Fibroblast of skin of back (primary cell): ENCODE data around the gene MKS1. TPM values are rescaled to one million over a fixed set of nuclear protein-coding genes. Genes with fewer than 3 reads are reported as not detected.

Experiments
- DNase-seq: peaks from one replicate; pipeline ENCODE4 v3.0.0-alpha.2; 2013
- polyA plus RNA-seq, 2 experiments: library from polyadenylated mRNA; unstranded; fragments of 120-200 nt; gene quantifications; one replicate each; pipeline ENCODE4 v1.2.1, GENCODE V29; 2013; ENCODE audit not compliant: insufficient read length in 2 of 2

Gene MKS1
- 11.6 TPM for polyA plus RNA-seq (2013, experiment 1 of 2; ENCODE audit: insufficient read length)
- polyA plus RNA-seq (2013, experiment 2 of 2; ENCODE audit: insufficient read length), result 10.7 TPM

DNA sequence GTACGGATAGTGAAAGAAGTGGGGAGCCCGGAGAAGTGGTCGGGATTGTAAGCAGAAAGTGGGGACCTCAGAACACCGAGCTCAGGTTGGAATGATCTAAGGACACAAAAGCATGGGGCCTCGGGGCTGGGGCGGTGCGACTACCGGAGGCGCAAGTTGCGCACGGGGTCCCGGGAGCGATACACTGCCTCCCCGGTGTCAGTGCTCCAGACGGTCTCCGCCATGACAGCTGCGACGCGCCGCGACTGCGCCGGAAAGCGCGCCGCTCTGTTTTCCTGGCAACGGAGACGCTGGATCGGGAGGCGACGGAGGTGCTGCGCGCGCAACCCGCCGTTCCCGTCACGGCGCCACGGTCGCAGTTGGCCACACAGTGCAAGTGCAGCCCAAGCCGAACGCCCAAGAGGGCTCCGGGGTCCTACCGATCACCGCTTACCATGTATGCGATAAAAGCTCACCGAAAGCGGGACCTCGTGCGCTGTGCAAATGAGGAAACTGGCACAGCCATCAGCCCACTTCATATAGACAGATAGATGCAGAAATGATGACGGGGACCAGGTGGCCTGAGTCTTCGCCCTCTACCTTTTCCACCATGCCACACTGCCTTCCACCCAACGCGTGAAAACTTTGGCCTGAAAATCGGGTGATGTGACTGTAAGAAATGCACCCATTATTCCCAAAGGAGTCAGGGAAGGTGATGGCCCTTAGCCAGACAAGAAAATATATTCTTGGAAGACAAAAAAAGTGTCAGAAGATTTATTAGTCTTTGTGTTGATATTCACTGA is at the start of gene MKS1:
MKS1 (minus strand) TSS at position 249 of the 782 bp plus-strand sequence; CDS start at position 224, 25 bp downstream.
- DNase-seq, result peak; percentile 89

DNA sequence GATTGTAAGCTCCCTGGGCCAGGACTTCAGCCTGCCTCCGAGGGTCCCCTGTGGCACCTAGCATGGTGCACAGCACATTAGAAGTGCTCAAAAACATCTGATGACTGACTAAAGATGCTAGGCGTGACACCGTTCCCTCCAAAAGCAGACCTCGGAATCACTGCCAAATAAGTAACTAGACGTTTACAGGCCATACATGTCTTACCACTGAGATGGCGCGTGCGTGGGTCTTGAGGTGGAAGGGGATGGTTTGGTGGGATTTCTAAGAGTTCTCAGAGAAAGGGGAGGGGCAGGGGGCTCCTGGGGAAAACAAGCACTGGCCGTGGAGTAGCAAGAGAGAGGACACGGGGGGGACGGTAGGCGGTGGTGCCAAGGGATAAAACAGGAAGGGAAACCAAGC is 49.3 kb upstream of the MKS1 start:
- DNase-seq, result no peak

DNA sequence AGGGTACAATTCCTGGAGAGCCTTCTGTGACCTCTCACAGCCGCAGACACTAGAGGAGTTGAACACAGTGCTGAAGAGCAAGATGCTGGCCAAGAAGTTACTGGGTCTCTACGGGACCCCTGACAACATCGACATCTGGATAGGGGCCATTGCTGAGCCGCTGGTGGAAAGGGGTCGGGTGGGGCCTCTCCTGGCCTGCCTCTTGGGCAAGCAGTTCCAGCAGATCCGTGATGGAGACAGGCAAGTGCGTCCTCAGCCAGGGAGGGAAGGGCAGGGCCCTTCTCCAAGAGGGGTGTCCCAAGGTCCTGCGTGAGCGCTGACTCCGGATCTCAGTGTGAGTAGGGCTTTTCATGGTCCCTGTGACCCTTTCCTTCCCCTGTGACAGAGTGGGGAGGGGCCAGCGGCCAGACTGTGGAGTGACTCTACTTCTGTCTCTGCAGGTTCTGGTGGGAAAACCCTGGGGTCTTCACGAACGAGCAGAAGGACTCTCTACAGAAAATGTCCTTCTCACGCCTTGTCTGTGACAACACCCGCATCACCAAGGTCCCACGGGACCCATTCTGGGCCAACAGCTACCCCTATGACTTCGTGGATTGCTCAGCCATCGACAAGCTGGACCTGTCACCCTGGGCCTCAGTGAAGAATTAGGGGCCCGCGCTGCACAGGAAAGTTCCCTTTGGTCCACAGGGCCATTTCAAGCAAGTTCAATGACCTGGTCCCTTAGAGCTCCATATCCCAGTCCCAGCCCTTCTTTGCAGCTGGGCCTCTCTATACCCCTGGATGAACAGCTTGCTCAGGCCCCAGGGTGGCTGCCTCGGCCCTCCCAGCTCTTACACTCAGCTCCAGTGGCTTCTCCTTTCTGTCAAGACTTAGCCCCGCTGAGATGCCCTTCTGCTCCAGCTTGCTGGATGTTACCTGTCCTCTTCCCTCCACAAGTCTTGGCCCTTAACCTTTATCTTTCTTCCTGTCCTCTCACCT is 48.6 kb upstream of the MKS1 start:
- no peak for DNase-seq

DNA sequence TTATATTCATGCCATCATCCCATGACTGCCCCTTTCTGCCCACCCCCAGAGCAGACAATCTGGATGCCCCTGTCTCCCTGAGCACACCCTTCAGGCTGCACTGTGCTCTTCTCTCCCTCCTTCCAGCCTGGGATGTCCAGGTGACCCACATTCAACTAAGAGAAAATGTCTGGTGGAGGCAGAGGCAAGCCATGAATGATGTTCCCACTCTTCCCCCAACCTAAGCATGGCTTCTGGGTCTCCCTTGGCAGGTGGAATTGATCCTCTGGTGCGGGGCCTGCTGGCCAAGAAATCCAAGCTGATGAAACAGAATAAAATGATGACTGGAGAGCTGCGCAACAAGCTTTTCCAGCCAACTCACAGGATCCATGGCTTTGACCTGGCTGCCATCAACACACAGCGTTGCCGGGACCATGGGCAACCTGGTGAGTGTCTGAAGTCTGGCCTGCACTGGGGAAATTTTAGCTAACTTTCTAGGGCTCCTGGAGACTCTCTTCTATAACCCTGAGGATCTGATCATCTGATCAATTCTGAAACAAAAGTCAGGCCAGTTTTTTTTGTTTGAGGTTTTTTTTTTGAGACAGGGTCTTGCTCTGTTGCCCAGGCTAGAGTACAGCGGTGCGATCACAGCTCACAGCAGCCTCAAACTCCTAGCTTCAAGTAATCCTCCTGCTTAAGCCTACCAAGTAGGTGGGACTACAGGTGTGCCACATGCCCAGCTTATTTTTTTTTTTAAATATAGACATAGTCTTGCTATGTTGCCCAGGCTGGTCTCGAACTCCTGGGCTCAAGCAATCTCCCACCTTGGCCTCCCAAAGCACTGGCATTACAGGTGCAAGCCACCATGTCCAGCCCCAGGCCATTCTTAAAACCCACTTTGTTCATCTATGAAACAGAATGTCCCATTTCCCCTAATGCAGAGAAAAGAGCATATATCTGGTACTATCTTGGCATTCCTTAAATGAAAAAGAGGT is 47.1 kb upstream of the MKS1 start:
- no peak for DNase-seq

DNA sequence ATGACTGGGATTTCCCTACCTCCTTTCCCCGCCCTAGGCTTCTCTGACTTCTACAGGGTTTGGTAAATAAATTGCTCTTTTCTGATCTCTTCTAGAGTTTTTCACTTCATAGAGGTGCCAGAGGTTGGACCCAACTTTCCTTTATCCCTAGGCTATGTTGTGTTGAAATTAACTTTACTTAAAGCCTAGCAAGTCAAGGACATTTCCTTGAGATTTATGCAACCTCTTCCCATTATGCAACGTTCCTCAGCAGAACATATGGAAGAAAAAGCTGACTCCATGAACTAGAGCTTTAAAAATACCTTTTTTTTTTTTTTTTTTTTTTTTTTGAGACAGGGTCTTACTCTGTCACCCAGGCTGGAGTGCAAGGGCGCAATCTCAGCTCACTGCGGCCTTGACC is 46.2 kb upstream of the MKS1 start:
- DNase-seq, result no peak

DNA sequence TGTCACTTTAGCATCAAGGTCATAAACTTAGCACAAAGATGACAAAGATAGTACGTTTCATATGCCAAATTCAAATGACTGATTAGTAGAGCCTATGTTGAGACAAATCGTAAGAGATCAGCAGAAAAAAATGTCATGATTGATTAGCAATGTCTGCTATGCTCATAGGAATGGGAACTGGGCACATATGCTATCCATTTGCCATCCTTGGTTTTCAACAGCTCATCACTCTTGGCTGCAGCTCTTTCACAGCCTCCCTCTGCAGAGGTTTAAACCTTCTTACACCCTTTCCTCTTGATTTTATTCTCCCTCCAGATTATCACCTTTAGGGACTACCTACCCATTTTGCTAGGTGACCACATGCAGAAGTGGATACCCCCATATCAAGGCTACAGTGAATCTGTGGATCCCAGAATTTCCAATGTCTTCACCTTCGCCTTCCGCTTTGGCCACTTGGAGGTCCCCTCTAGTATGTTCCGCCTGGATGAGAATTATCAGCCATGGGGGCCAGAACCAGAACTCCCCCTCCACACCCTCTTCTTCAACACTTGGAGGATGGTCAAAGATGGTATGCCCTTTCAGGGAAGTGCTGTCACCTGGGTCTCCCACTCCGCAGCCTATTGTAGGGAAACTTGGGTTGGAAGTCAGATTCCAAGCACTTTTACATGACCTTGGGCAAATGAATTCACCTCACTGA is 45.5 kb upstream of the MKS1 start:
- no peak for DNase-seq

DNA sequence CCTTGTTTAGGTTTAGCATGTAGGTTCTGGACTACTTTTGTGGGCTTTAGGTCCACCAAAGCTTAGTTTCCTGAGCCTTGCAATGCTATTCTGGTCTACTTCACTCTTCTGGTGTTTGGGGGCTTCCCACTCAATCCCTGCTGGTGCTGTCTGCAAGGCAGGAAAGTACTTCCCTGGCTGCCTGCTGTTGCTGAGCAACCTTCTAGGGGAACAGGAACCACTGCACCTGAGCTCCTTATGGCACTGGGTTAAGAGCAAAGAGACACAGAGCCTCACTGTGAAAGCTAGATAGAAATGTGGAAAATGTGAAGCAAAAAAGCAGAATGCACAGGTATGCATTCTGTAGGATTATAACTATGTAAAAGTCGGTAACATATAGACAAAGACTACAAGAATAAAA is 44.7 kb upstream of the MKS1 start:
- DNase-seq, result no peak

DNA sequence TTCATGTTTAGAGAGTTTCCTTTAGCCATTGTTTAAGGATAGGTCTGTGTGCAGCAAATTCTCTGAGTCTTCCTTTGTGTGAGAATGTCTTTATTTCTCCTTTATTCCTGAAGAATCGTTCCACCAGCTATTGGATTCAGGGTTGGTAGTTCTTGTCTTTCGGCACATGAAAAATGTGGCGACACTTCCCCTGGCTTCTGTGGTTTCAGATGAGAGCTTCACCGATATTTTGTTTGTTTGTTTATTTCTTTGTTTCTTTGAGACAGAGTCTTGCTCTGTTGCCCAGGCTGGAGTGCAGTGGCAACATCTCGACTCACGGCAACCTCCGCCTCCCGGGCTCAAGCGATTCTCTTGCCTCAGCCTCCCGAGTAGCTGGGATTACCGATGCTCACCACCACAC is 43.1 kb upstream of the MKS1 start:
- DNase-seq, result no peak

DNA sequence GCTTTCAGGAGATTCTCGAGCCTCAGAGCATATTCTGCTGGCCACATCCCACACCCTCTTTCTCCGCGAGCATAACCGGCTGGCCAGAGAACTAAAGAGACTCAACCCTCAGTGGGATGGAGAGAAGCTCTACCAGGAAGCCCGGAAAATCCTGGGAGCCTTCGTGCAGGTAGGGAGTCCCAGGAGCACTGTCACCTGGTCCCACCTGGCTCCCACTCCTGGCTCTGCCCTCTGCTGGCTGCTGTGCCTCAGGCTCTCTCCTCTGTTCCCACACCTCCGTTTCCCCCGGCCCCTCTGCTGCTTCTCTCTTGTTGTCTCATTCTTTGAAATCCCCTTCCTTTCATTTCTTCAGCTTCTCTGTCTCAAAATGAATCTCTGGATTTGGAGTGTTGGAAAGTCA is 35.7 kb upstream of the MKS1 start:
- no peak for DNase-seq

DNA sequence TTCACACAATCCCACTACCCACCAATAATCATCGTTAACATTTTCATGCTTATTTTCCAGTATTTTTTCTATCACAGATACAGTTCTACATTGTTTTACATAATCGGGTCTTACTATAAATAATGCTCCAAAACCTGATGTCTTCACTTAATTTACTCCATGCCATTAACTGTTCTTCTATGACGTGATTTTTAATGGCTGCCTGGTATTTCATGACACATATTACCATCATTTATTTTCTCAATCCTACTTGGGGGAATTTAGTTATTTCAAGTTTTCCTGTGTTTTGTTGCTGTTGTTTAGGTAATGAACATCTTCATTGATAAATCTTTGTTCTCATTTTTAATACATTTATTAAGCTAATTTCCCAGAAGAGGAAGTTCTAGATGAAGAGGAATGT is 34.0 kb upstream of the MKS1 start:
- no peak for DNase-seq

DNA sequence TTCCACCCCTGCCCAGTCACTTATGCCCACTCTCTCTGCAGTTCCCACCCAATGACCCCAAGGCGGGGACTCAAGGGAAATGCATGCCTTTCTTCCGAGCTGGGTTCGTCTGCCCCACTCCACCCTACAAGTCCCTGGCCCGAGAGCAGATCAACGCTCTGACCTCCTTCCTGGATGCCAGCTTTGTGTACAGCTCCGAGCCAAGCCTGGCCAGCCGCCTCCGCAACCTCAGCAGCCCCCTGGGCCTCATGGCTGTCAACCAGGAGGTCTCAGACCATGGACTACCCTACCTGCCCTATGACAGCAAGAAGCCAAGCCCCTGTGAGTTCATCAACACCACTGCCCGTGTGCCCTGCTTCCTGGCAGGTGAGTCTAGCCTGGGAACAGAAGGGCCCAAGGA is 33.1 kb upstream of the MKS1 start:
- no peak for DNase-seq

DNA sequence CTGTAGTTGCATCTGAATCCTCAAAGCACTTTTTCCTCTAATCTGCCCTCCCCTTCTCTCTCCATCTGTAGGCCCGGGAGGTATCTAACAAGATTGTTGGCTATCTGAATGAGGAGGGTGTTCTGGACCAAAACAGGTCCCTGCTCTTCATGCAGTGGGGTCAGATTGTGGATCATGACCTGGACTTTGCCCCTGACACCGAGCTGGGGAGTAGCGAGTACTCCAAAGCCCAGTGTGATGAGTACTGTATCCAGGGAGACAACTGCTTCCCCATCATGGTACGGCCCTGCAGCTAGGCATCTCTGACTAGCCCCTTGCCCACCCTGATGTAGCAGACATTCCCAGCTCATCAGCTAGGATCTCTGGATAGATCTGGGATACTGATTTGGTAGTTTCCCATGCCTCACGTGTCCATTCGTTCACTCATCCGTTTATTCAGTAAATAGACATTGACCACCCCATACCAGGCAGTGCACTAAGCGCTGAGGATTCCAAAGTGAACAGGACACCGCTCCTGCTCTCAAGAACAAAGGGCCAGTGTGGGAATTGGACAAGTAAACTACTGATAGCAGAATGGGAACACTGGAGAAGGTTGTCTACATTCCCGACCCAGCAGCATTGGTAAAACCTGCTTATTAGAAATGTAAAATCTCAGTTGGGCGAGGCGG is 31.4 kb upstream of the MKS1 start:
- DNase-seq, result no peak

DNA sequence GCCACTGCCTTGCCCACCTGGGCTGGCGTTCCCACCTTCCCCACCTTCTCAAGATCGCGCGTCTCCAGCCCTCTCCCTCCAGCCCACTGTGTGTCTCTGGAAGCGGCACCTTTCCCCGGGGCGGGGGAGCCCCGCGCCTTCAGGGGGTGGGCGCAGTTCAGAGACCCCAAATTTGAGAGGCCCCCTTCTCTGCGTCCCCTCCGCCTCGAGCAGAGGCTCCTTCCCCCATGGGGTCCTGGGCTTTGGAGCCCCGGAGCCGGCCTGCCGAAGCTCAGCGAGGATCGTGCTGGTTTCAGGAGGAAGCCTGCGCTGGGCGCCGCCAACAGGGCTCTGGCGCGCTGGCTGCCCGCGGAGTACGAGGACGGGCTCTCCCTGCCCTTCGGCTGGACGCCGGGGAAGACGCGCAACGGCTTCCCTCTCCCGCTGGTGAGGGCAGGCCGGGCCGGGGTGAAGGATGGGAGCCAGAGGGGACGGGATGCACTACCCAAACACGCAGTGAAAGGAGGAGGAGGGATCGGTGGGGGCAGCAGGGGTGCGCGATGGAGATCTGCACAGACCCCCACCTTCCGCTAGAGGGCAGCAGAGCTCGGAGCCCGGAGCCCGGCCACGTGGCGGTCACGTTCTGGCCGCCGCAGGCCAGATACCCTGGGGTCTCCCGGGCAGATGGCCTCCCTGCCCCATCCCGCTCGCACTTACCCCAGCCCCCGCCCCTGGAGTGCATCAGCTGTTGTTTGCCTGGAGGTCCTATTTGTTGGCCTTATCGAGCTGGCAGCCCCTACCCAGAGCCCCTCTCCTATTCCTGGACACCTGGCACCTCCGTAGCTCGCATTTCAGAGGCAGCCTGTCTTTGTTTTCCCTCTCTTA is 30.4 kb upstream of the MKS1 start:
- DNase-seq, result peak; percentile 50

DNA sequence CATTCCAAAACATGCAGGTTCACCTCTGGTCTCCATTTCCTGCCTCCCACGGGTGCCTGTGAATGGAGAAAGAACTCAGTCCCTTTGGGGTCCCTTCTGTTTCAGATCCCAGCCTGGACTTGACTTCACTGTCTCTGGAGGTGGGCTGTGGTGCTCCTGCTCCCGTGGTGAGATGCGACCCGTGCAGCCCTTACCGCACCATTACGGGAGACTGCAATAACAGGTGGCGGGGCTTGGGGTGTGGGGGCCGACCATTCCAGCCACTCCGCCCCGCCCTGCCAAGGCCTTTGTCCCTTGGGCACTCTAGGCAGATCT is 29.9 kb upstream of the MKS1 start:
- DNase-seq, result no peak

DNA sequence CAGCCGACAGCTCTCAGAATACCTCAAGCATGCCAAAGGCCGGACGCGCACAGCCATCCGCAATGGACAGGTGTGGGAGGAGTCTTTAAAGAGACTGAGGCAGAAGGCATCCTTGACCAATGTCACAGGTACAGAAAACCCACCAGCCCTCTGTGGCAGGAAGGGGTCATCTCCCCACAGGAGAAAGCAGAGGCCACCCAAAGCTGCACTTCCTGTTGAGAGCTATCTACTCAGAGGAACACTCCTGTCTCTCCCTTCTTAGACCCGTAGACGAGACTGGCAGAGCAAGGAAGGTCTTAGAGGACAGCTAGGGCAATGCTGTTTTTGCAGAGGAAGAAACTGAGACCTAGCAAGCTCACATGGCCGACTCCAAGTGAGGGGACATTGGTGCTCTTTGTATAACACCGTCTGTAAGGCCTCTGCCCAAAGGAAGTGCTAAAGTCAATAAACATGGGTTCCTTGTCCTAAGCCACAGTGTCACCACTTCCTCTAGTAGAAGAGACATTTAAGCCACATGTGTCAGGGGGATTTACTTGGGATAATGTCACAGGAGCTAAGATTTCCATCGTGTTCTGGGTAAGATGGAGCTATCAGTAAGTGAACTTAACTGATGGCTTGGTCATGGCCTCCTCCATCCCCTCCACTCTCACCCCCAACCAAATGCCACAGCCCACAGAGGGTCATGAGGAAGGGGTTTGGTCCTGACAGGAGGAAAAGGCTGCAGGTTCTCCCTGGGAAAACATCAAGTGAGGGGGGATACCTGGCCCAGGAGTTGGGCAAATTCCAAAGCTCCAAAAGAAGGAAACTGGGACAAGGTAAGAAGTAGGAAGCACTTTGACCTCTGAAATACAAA is 28.7 kb upstream of the MKS1 start:
- DNase-seq, result no peak

DNA sequence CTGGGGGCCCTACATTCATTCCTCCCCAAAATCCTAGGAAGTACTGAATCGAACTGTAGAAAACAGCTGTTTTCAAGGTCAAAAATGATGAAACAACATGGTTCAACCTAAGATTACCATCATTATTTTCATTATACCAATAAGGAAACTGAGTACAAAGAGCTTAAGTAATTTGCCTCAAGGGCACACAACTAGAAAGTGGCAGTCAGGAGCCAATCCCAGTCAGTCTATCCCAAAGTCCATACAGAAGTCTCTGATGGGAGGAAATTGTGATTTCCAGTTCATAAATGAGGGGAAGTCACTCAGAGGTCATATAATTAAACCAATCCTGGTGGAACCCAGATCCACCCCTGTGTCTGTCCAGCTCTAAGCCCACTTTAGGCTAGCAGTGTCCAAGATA is 27.7 kb upstream of the MKS1 start:
- no peak for DNase-seq

DNA sequence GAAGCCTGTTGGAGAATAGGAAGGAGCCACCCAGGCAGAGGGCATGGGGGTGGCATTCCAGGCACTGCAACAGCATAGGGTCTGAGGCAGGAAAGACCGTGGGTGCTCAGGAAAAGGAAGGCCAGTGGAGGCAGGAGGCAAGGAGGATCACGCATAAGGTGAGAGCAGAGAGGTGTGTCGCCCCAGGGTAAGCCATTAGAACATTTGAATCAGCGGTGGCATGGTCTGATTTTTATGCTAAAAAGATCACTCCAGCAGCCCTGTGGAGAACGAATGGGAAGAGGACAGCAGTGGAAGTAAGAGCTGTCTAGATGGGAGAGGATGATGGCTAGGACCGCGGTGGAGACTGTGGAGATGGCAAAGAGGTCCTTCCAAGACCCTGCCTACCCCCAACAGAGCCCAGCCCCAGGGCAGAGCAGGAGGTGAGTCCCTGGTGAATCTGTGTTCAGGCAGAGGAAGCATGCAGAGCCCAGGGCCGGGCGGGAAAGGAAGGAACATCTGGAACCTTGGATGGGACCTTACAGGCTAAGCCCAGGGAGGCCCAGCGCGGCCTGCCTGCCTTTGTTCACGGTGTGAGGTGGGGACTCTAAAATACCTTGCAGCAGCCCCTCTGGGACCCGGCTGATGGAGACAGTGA is 27.2 kb upstream of the MKS1 start:
- DNase-seq, result no peak

DNA sequence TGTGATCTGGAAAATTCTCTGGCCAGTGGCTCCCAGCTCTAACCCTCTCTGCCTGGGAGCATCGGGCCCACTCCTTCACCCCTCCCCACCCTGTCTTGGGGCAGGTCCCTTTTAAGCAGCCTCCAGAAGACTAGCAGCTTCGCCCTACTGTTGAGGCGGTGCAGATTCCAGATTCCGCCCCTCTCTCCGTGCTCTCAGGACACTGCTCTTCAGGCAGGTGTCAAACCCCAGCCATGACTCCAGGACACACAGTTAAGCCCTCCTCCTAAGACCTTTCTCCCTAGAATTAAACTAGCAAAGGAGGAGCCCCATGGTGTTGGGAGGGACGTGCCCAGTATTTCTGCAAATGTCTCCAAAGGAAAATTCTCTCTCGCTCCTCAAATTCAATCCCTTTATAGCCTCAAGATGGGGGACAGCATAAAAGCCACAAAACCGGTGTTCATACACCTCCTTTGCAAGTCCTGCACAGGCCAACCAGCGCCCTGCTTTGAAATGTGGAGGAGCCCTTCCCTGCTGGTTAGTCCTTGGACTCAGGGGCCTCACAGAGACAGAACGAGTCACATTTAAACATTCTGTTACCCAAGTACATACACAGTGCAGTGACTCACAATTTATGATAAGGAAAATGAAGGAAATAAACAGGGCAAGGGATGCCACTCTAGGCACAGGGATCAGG is 26.5 kb upstream of the MKS1 start:
- DNase-seq, result peak; percentile 30
